Karpas-422 (cell line): Measurements from ENCODE around the gene RASEF. TPM values are rescaled to one million over a fixed set of nuclear protein-coding genes. Genes with fewer than 3 reads are reported as not detected.
"Not testable (repeated sequence)": the region's sequence is repeated elsewhere in the genome, so short reads cannot be mapped to it uniquely, and the experiment has no call there.

ENCODE experiments used
- DNase-seq: peaks from one replicate; pipeline ENCODE4 v3.0.0-alpha.2; 2015
- H2AFZ ChIP-seq: fragments of 200-600 bp; sonication (generic); 2 replicates; pipeline ENCODE4 v1.6.1; 2014; ENCODE audit warnings: antibody characterized with exemption, low read length, mixed read lengths
- H3K27ac ChIP-seq: fragments of 200-600 bp; sonication (generic); 2 replicates; pipeline ENCODE4 v1.5.1; 2014; ENCODE audit warnings: mild to moderate bottlenecking, low read length, moderate library complexity
- H3K27me3 ChIP-seq: fragments of 200-600 bp; sonication (generic); 2 replicates; pipeline ENCODE4 v1.6.1; 2014; ENCODE audit warnings: low read length, mixed read lengths
- H3K36me3 ChIP-seq: fragments of 200-600 bp; sonication (generic); 2 replicates; pipeline ENCODE4 v1.6.1; 2014; ENCODE audit warnings: low read length, mixed read lengths; ENCODE audit not compliant: insufficient read depth
- H3K4me1 ChIP-seq: fragments of 200-600 bp; sonication (generic); 2 replicates; pipeline ENCODE4 v1.6.1; 2014; ENCODE audit warnings: mild to moderate bottlenecking, low read length, mixed read lengths
- H3K4me2 ChIP-seq: fragments of 200-600 bp; sonication (generic); 2 replicates; pipeline ENCODE4 v1.6.1; 2014; ENCODE audit warnings: low read length, low read depth, mild to moderate bottlenecking; ENCODE audit not compliant: poor library complexity, severe bottlenecking
- H3K4me3 ChIP-seq: fragments of 200-600 bp; sonication (generic); 2 replicates; pipeline ENCODE4 v1.5.1; 2014; ENCODE audit warnings: mild to moderate bottlenecking, antibody characterized with exemption, low read length, mixed read lengths
- H3K79me2 ChIP-seq: fragments of 200-600 bp; sonication (generic); 2 replicates; pipeline ENCODE4 v1.6.1; 2014; ENCODE audit warnings: mild to moderate bottlenecking, low read length, mixed read lengths
- H3K9ac ChIP-seq: fragments of 200-600 bp; sonication (generic); 2 replicates; pipeline ENCODE4 v1.6.0; 2014; ENCODE audit warnings: low read length
- H3K9me2 ChIP-seq: fragments of 200-600 bp; sonication (generic), shearing (Covaris generic); replicated peaks from 2 replicates; pipeline ENCODE4 v1.6.0; 2014; ENCODE audit warnings: mild to moderate bottlenecking, low read length, moderate library complexity; ENCODE audit not compliant: insufficient read depth
- H3K9me3 ChIP-seq: fragments of 300-700, 200-600 bp; sonication (generic); 2 replicates; pipeline ENCODE4 v1.6.1; 2014; ENCODE audit warnings: low read length, mixed read lengths
- H4K20me1 ChIP-seq: fragments of 200-600 bp; sonication (generic); 2 replicates; pipeline ENCODE4 v1.6.1; 2014; ENCODE audit warnings: mild to moderate bottlenecking, antibody characterized with exemption, low read length, low read depth; ENCODE audit not compliant: insufficient read depth
- total RNA-seq: library from RNA; depleted of rRNA; stranded (reverse); fragments of >200 nt; shearing (Covaris generic); gene quantifications from 2 replicates; pipeline ENCODE4 v1.2.3, GENCODE V29; 2014; ENCODE audit warnings: low replicate concordance; rRNA removed

The RASEF gene
- total RNA-seq, result 0.04 and 0.15 TPM in 2 replicates

GRCh38 chr9:83062651-83063527 lies at the start of gene RASEF:
Gene RASEF (minus strand): TSS chr9:83063142. CDS start chr9:83062867, 275 bp downstream.
- Histone ChIP-seq H4K20me1 (no peaks in the 10 kb centered on the region), H3K9me3 (no peaks in the 10 kb centered on the region; the same call in none of the 2 replicates), H3K27ac (no peak within 1 kb of the TSS), H2AFZ (no peak within 1 kb of the TSS), H3K9ac (no peak within 1 kb of the TSS), H3K4me2 (no peak within 1 kb of the TSS), H3K36me3 (no peaks in the 10 kb centered on the region), H3K9me2 (no peaks in the 10 kb centered on the region), H3K27me3 (no peaks in the 10 kb centered on the region), H3K4me1 (no peaks in the 10 kb centered on the region), H3K4me3 (no peak within 1 kb of the TSS), H3K79me2 (no peaks in the 10 kb centered on the region)
- no peak for DNase-seq

GRCh38 chr9:83111169-83111568 lies 48.2 kb upstream of the RASEF start:
- Histone ChIP-seq H3K4me3 (no peak overlapping the region), H3K27ac (no peak overlapping the region), H3K9ac (no peak overlapping the region), H3K79me2 (no peaks in the 10 kb centered on the region), H3K9me3 (no peaks in the 10 kb centered on the region), H2AFZ (no peak overlapping the region), H3K4me1 (no peaks in the 10 kb centered on the region), H3K4me2 (no peak overlapping the region), H3K36me3 (no peaks in the 10 kb centered on the region), H3K9me2 (no peaks in the 10 kb centered on the region), H3K27me3 (no peaks in the 10 kb centered on the region), H4K20me1 (no peaks in the 10 kb centered on the region)
- DNase-seq, result no peak

- Histone ChIP-seq H3K9me3 (no peaks in the 10 kb centered on the region), H3K36me3 (no peaks in the 10 kb centered on the region), H4K20me1 (no peaks in the 10 kb centered on the region), H3K27ac (no peak overlapping the region), H3K79me2 (no peaks in the 10 kb centered on the region), H3K4me3 (no peak overlapping the region), H2AFZ (no peak overlapping the region), H3K9ac (no peak overlapping the region), H3K4me1 (no peaks in the 10 kb centered on the region), H3K27me3 (no peaks in the 10 kb centered on the region), H3K4me2 (no peak overlapping the region), H3K9me2 (no peaks in the 10 kb centered on the region)
- no peak for DNase-seq
Measured at GRCh38 chr9:83109296-83109695, 46.4 kb upstream of the RASEF start.

GRCh38 chr9:83108208-83108607 lies 45.3 kb upstream of the RASEF start:
- H3K9ac ChIP-seq, result no peak overlapping the region
- H3K27ac ChIP-seq, result no peak overlapping the region
- H3K36me3 ChIP-seq, result no peaks in the 10 kb centered on the region
- H3K27me3 ChIP-seq, result no peaks in the 10 kb centered on the region
- no peak overlapping the region for H2AFZ ChIP-seq
- no peak overlapping the region for H3K4me3 ChIP-seq
- 0 out of 2 replicates have a peak, but pooled peaks cover 2% of the 10 kb centered on the region for H3K9me2 ChIP-seq
- DNase-seq, result no peak
- H3K9me3 ChIP-seq, result no peaks in the 10 kb centered on the region
- H3K4me1 ChIP-seq, result no peaks in the 10 kb centered on the region
- no peaks in the 10 kb centered on the region for H3K79me2 ChIP-seq
- no peak overlapping the region for H3K4me2 ChIP-seq
- no peaks in the 10 kb centered on the region for H4K20me1 ChIP-seq

- H2AFZ ChIP-seq, result no peak overlapping the region
- H3K4me2 ChIP-seq, result no peak overlapping the region
Measured at GRCh38 chr9:83106772-83107171, 43.8 kb upstream of the RASEF start.

GRCh38 chr9:83106263-83106662 lies 43.3 kb upstream of the RASEF start:
- Histone ChIP-seq H3K9me2 (0 out of 2 replicates have a peak, but pooled peaks cover 2% of the 10 kb centered on the region), H3K27ac (no peak overlapping the region), H3K9ac (no peak overlapping the region), H3K4me3 (no peak overlapping the region), H3K27me3 (no peaks in the 10 kb centered on the region; the same call in 1 of the 2 replicates), H4K20me1 (no peaks in the 10 kb centered on the region), H3K36me3 (no peaks in the 10 kb centered on the region), H3K9me3 (no peaks in the 10 kb centered on the region), H3K4me2 (no peak overlapping the region), H2AFZ (no peak overlapping the region), H3K79me2 (no peaks in the 10 kb centered on the region), H3K4me1 (no peaks in the 10 kb centered on the region)
- DNase-seq, result no peak

More at GRCh38 chr9:83106772-83107171, 43.8 kb upstream of the RASEF start:
- no peak for DNase-seq
- Histone ChIP-seq H3K27me3 (no peaks in the 10 kb centered on the region; the same call in 1 of the 2 replicates), H3K4me3 (no peak overlapping the region), H3K79me2 (no peaks in the 10 kb centered on the region), H3K9ac (no peak overlapping the region), H4K20me1 (no peaks in the 10 kb centered on the region), H3K9me3 (no peaks in the 10 kb centered on the region), H3K9me2 (0 out of 2 replicates have a peak, but pooled peaks cover 2% of the 10 kb centered on the region), H3K36me3 (no peaks in the 10 kb centered on the region), H3K4me1 (no peaks in the 10 kb centered on the region), H3K27ac (no peak overlapping the region)

GRCh38 chr9:83097633-83098032 lies 34.7 kb upstream of the RASEF start:
- Histone ChIP-seq H3K9me2 (no peaks in the 10 kb centered on the region), H3K9ac (no peak overlapping the region), H3K9me3 (no peaks in the 10 kb centered on the region), H4K20me1 (no peaks in the 10 kb centered on the region), H3K4me2 (no peak overlapping the region), H3K4me3 (no peak overlapping the region), H3K27me3 (no peaks in the 10 kb centered on the region; the same call in 1 of the 2 replicates), H3K27ac (no peak overlapping the region), H3K36me3 (no peaks in the 10 kb centered on the region), H2AFZ (no peak overlapping the region), H3K79me2 (no peaks in the 10 kb centered on the region), H3K4me1 (no peaks in the 10 kb centered on the region)
- no peak for DNase-seq

GRCh38 chr9:83093311-83093710 lies 30.4 kb upstream of the RASEF start:
- H3K27ac ChIP-seq, H3K4me2 ChIP-seq, H3K27me3 ChIP-seq, DNase-seq, H3K9me2 ChIP-seq, H4K20me1 ChIP-seq, H3K9ac ChIP-seq, H3K4me1 ChIP-seq, H3K4me3 ChIP-seq, H3K79me2 ChIP-seq, H3K9me3 ChIP-seq, H3K36me3 ChIP-seq, H2AFZ ChIP-seq: not testable (repeated sequence)
